ENCODE results near the gene FBXO34. TPM values are rescaled to one million over a fixed set of nuclear protein-coding genes. Genes with fewer than 3 reads are reported as not detected.

FBXO34 gene
- total RNA-seq, 1 donor: 24.6 TPM

DNA sequence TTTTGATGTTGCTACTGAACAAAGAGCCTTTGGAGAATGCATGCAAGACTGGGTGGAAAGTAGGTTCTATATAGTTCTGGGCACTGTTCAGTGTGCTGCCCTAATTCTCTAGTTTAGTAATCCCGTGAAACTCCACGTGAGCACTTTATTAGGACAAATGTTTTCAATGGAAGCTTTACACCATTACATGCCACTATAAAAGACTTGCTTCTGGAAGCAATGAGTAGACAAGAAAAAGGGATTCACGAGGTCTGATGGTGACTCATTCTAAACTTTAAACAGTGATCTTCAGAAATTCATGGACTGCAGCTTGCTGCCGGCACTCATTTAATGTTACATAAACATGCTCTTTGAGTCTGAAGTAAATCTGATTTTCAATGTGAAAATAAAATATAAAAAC is 118.1 kb downstream of the FBXO34 start:
- no peaks in the 10 kb centered on the region for H3K9me3 ChIP-seq (ENCODE audit: low read depth, low read length)
- H3K4me2 ChIP-seq (ENCODE audit: insufficient read depth, low read length): no peak overlapping the region
- H3K27ac ChIP-seq (ENCODE audit: low read depth, low read length): peak overlapping the region; percentile 42
- H3K27me3 ChIP-seq (ENCODE audit: insufficient read depth, low read length): no peaks in the 10 kb centered on the region
- no peaks in the 10 kb centered on the region for H3K36me3 ChIP-seq (ENCODE audit: insufficient read depth, low read length)
- TF ChIP-seq, protein P1, sequence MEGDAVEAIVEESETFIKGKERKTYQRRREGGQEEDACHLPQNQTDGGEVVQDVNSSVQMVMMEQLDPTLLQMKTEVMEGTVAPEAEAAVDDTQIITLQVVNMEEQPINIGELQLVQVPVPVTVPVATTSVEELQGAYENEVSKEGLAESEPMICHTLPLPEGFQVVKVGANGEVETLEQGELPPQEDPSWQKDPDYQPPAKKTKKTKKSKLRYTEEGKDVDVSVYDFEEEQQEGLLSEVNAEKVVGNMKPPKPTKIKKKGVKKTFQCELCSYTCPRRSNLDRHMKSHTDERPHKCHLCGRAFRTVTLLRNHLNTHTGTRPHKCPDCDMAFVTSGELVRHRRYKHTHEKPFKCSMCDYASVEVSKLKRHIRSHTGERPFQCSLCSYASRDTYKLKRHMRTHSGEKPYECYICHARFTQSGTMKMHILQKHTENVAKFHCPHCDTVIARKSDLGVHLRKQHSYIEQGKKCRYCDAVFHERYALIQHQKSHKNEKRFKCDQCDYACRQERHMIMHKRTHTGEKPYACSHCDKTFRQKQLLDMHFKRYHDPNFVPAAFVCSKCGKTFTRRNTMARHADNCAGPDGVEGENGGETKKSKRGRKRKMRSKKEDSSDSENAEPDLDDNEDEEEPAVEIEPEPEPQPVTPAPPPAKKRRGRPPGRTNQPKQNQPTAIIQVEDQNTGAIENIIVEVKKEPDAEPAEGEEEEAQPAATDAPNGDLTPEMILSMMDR (IDR thresholded peaks at IDR 0.05; ENCODE audit: extremely low read depth, low read depth, low read length): no peak
- DNase-seq (ENCODE audit: insufficient read length, low spot score, missing footprints): peak; percentile 75
- peaks cover 12% of the 10 kb centered on the region for H3K4me1 ChIP-seq (ENCODE audit: insufficient read depth, low read length)
- no peak overlapping the region for H3K4me3 ChIP-seq (ENCODE audit: insufficient read depth, low read length)
- no peaks in the 10 kb centered on the region for H3K79me2 ChIP-seq (ENCODE audit: insufficient read depth, low read length)
- no peak overlapping the region for H2AFZ ChIP-seq (ENCODE audit: low read length)
- H4K20me1 ChIP-seq (ENCODE audit: insufficient read depth, low read length): no peaks in the 10 kb centered on the region

DNA sequence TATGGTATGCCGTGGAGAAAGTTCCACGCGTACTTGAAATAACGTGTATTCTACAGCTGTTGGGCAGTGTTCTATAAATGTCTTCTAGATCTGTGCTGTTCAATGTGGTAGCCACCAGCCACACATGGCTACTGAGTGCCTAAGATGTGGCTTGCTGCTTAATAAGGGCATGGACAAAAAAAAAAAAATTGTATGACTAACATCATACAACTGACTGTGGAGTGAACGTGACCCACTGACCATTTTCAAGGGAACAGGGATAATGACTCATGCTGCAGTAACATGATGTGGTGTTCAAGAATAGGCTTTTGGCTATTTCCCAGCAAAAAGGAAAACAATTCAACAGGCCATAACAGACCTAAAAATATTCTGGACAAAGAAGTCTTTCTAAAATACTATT is 127.5 kb downstream of the FBXO34 start:
- no peak overlapping the region for H3K4me2 ChIP-seq (ENCODE audit: insufficient read depth, low read length)
- TF ChIP-seq, protein P1 (IDR thresholded peaks at IDR 0.05; ENCODE audit: extremely low read depth, low read depth, low read length): no peak

DNA sequence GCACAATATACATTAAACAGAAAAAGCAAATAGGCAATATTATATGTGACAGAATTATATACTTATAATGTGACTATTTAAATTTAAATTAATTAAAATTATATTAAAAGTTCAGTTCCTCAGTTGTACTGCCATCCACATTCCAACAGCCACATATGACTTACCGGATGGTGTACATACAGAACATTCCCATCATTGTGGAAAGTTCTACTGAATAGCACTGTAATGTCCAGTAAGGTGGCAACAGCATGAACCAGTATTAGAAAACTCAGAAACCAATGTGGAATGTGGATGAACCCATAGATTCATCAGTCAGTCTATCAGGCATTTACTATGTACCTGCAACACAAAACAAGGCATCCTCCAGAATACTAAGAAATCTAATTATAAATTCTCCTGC is 128.0 kb downstream of the FBXO34 start:
- H3K27me3 ChIP-seq (ENCODE audit: insufficient read depth, low read length): no peaks in the 10 kb centered on the region
- H3K9me3 ChIP-seq (ENCODE audit: low read depth, low read length): no peaks in the 10 kb centered on the region
- TF ChIP-seq, protein P1 (IDR thresholded peaks at IDR 0.05; ENCODE audit: extremely low read depth, low read depth, low read length): no peak
- H3K79me2 ChIP-seq (ENCODE audit: insufficient read depth, low read length): peaks cover 42% of the 10 kb centered on the region
- no peak for DNase-seq (ENCODE audit: insufficient read length, low spot score, missing footprints)
- peaks cover 3% of the 10 kb centered on the region for H3K36me3 ChIP-seq (ENCODE audit: insufficient read depth, low read length)
- no peak overlapping the region for H3K27ac ChIP-seq (ENCODE audit: low read depth, low read length)
- peaks cover 9% of the 10 kb centered on the region for H4K20me1 ChIP-seq (ENCODE audit: insufficient read depth, low read length)
- no peak overlapping the region for H2AFZ ChIP-seq (ENCODE audit: low read length)
- H3K4me3 ChIP-seq (ENCODE audit: insufficient read depth, low read length): no peak overlapping the region
- no peak overlapping the region for H3K4me2 ChIP-seq (ENCODE audit: insufficient read depth, low read length)
- H3K4me1 ChIP-seq (ENCODE audit: insufficient read depth, low read length): peaks cover 14% of the 10 kb centered on the region

More for the DNA sequence above, 127.5 kb downstream of the FBXO34 start:
- peak; percentile 92 for DNase-seq (ENCODE audit: insufficient read length, low spot score, missing footprints)
- peaks cover 9% of the 10 kb centered on the region for H4K20me1 ChIP-seq (ENCODE audit: insufficient read depth, low read length)
- no peak overlapping the region for H2AFZ ChIP-seq (ENCODE audit: low read length)
- H3K36me3 ChIP-seq (ENCODE audit: insufficient read depth, low read length): peaks cover 3% of the 10 kb centered on the region
- H3K4me1 ChIP-seq (ENCODE audit: insufficient read depth, low read length): peaks cover 14% of the 10 kb centered on the region
- H3K27me3 ChIP-seq (ENCODE audit: insufficient read depth, low read length): no peaks in the 10 kb centered on the region
- peaks cover 39% of the 10 kb centered on the region for H3K79me2 ChIP-seq (ENCODE audit: insufficient read depth, low read length)
- H3K9me3 ChIP-seq (ENCODE audit: low read depth, low read length): no peaks in the 10 kb centered on the region
- no peak overlapping the region for H3K4me3 ChIP-seq (ENCODE audit: insufficient read depth, low read length)
- H3K27ac ChIP-seq (ENCODE audit: low read depth, low read length): peak overlapping the region; percentile 29

DNA sequence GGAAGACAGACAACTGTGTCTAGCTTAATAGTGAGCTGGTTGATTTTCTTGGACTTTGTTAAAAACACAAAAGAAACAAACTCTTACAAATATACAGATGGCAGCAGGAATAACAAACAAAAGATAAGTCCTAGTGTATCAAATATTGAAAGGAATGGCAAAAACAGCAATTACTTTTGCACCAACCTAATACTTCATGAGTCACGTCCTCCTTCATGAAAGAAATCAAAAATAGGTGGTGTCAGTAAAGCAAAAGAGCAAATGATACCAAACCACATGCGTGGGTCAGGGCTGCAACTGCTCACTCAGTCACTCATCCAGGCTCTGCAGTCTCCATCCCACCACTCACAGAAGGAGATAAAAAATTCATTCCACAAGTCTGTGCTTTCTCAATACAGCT is 128.6 kb downstream of the FBXO34 start:
- H3K79me2 ChIP-seq (ENCODE audit: insufficient read depth, low read length): peaks cover 49% of the 10 kb centered on the region
- H4K20me1 ChIP-seq (ENCODE audit: insufficient read depth, low read length): peaks cover 12% of the 10 kb centered on the region
- no peaks in the 10 kb centered on the region for H3K9me3 ChIP-seq (ENCODE audit: low read depth, low read length)
- no peak overlapping the region for H3K4me3 ChIP-seq (ENCODE audit: insufficient read depth, low read length)
- H3K36me3 ChIP-seq (ENCODE audit: insufficient read depth, low read length): peaks cover under 1% of the 10 kb centered on the region
- H3K4me2 ChIP-seq (ENCODE audit: insufficient read depth, low read length): no peak overlapping the region
- no peak overlapping the region for H2AFZ ChIP-seq (ENCODE audit: low read length)
- TF ChIP-seq, protein P1 (IDR thresholded peaks at IDR 0.05; ENCODE audit: extremely low read depth, low read depth, low read length): no peak
- no peaks in the 10 kb centered on the region for H3K27me3 ChIP-seq (ENCODE audit: insufficient read depth, low read length)
- no peak overlapping the region for H3K27ac ChIP-seq (ENCODE audit: low read depth, low read length)
- DNase-seq (ENCODE audit: insufficient read length, low spot score, missing footprints): no peak
- peaks cover 14% of the 10 kb centered on the region for H3K4me1 ChIP-seq (ENCODE audit: insufficient read depth, low read length)
